Esophagus squamous epithelium (tissue), 4 donors: ENCODE measurements around the gene ANKRD36B.
"Not testable (repeated sequence)": the region's sequence is repeated elsewhere in the genome, so short reads cannot be mapped to it uniquely, and the experiment has no call there.

Experiments
- POLR2A ChIP-seq, 4 donors: fragments of 450-650 bp; IDR thresholded peaks; one replicate each; pipeline ENCODE4 v1.6.1; 2017; ENCODE audit warnings: antibody characterized with exemption in 4 of 4, mild to moderate bottlenecking in 4 of 4, moderate library complexity in 3 of 4
- TF ChIP-seq, protein P1 (sequence below), 6 experiments: fragments of 450-650 bp in 4 of 6; fragments of 200-600 bp in 2 of 6; sonication (generic) in 2 of 6; IDR thresholded peaks; one replicate each; pipeline ENCODE4 v1.5.1; 2016 to 2019; ENCODE audit warnings: antibody characterized with exemption in 6 of 6, mild to moderate bottlenecking in 4 of 6, moderate library complexity in 4 of 6

DNA sequence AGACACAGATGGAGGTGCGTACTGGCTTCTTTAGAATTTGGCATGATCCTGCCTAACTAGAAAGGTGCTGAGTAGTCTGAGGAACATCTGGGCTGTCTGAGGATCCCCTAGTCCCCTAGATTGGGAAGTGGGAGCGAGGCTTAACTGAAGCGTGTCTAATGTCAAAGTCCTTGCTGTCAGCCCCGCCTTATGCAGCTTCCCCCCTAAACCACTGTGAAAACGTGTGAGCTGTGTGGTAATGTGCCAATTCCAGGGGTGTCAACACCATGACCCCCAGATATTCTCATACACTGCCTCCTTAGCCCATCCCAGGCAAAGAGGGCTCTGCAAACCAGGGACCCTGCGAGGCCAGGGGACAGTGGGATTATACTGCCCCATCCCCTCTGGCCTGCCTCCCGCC is 22.2 kb upstream of the ANKRD36B start:
- TF ChIP-seq POLR2A (IDR thresholded peaks at IDR 0.05) = not testable (repeated sequence)
- TF ChIP-seq, protein P1, sequence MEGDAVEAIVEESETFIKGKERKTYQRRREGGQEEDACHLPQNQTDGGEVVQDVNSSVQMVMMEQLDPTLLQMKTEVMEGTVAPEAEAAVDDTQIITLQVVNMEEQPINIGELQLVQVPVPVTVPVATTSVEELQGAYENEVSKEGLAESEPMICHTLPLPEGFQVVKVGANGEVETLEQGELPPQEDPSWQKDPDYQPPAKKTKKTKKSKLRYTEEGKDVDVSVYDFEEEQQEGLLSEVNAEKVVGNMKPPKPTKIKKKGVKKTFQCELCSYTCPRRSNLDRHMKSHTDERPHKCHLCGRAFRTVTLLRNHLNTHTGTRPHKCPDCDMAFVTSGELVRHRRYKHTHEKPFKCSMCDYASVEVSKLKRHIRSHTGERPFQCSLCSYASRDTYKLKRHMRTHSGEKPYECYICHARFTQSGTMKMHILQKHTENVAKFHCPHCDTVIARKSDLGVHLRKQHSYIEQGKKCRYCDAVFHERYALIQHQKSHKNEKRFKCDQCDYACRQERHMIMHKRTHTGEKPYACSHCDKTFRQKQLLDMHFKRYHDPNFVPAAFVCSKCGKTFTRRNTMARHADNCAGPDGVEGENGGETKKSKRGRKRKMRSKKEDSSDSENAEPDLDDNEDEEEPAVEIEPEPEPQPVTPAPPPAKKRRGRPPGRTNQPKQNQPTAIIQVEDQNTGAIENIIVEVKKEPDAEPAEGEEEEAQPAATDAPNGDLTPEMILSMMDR (IDR thresholded peaks at IDR 0.05) = not testable (repeated sequence)
